Lung (tissue), 12 donors: ENCODE data around the gene SLC26A11. TPM values are rescaled to one million over a fixed set of nuclear protein-coding genes. Genes with fewer than 3 reads are reported as not detected.

Experiments
- ATAC-seq: fragments of 200-7000 bp; cut with Tn5 transposase; one replicate; pipeline ENCODE4 v1.9.1; 2020; ENCODE audit warnings: moderate number of reproducible peaks; ENCODE audit not compliant: insufficient read depth, low FRiP score
- DNase-seq, 3 donors: peaks; one replicate each; pipeline ENCODE4 v3.0.0-alpha.2; 2013 to 2017
- H3K27ac ChIP-seq, 2 donors: one replicate each; pipeline ENCODE4 v1.5.1; 2013; ENCODE audit warnings: mild to moderate bottlenecking in 2 of 2, moderate library complexity in 2 of 2, control low read depth in 1 of 2, inconsistent platforms in 1 of 2, low read depth in 1 of 2, low read length in 1 of 2
- H3K27me3 ChIP-seq, 3 donors: one replicate each; pipeline ENCODE4 v1.5.1; 2013; ENCODE audit warnings: low read length in 2 of 3; ENCODE audit not compliant: control insufficient read depth in 3 of 3, insufficient read depth in 3 of 3
- H3K36me3 ChIP-seq, 4 donors: one replicate each; pipeline ENCODE4 v1.5.1; 2013; ENCODE audit warnings: low read length in 4 of 4, mild to moderate bottlenecking in 1 of 4, moderate library complexity in 1 of 4; ENCODE audit not compliant: control insufficient read depth in 4 of 4, insufficient read depth in 4 of 4
- H3K4me1 ChIP-seq, 5 donors: one replicate each; pipeline ENCODE4 v1.5.1; 2013; ENCODE audit warnings: low read length in 5 of 5, mild to moderate bottlenecking in 2 of 5, moderate library complexity in 1 of 5; ENCODE audit not compliant: control insufficient read depth in 5 of 5, insufficient read depth in 5 of 5
- H3K4me3 ChIP-seq: one replicate; pipeline ENCODE4 v1.5.1; 2013; ENCODE audit warnings: mild to moderate bottlenecking, control low read depth, moderate library complexity
- H3K9ac ChIP-seq, 2 donors: one replicate each; pipeline ENCODE4 v1.5.1; 2013; ENCODE audit warnings: low read length in 2 of 2, control low read depth in 1 of 2; ENCODE audit not compliant: insufficient read depth in 1 of 2
- H3K9me3 ChIP-seq, 4 donors: one replicate each; pipeline ENCODE4 v1.5.1; 2013; ENCODE audit warnings: low read length in 3 of 4, mild to moderate bottlenecking in 1 of 4, moderate library complexity in 1 of 4; ENCODE audit not compliant: control insufficient read depth in 4 of 4, insufficient read depth in 3 of 4
- WGBS, 2 donors: extraction: QIAGEN DNeasy Blood & Tissue Kit; methylation state at CpG; one replicate each; pipeline ENCODE4 v1.1.7; 2013; 5-methylcytosine and 5-hydroxymethylcytosine counted together
- polyA plus RNA-seq, 2 donors: library from polyadenylated mRNA; stranded (reverse); fragments of 200-250 nt; gene quantifications; one replicate each; pipeline ENCODE4 v1.2.1, GENCODE V29; 2013
- total RNA-seq, 2 donors: library from RNA; depleted of rRNA in 1 of 2; stranded (reverse); fragments of >200 nt in 1 of 2; gene quantifications; one replicate each; pipeline ENCODE4 v1.2.1, GENCODE V29; 2014 to 2021
- TF ChIP-seq, protein P1 (sequence below): IDR thresholded peaks from 2 replicates; pipeline ENCODE4 v1.5.1; 2012; ENCODE audit warnings: mild to moderate bottlenecking; ENCODE audit errors: control extremely low read depth, extremely low read depth
- donor health status: control.
- donor health status: control.
- donor health status: Bipolar disorder and iron deficiency.
- donor health status: healthy.
- donor health status: DM: yes; HTN: yes; CAD: no.

SLC26A11 gene
- total and polyA plus RNA-seq, 4 donors, result 25.0 to 37.0 (median 31.0) TPM

DNA sequence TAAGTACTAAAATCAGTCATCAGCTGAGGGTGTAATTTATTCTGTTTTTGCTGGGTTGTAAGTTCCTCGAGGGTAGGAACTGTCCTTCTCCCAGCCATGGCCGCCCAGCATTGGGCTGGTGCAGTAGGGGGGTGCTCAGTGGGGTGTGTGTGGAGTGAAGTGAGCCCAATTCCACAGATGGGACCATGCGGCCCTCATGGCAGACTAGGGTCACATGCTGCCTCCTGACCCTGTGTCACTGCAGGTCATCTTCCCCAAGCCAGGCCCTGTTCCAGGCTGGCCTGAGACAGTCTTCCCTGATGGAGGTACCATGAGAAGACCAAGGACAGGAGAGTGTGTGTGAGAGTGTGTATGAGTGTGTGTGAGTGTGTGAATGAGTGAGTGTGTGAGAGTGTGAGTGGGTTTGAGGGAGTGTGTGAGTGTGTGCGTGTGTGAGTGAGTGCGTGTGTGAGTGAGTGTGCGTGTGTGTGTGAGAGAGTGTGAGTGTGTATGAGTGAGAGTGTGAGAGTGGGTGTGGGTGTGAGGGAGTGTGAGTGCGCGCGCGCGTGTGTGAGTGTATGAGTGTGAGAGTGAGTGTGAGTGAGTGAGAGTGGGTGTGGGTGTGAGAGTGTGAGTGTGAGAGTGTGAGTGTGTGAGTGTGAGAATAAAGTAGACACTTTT lies 3.7 kb downstream of the SLC26A11 start:
- DNase-seq (no peak), ATAC-seq (no peak)
- H3K9ac ChIP-seq, result no peak overlapping the region
- no peaks in the 10 kb centered on the region for H3K27me3 ChIP-seq
- H3K4me3 ChIP-seq, result no peak overlapping the region
- H3K36me3 ChIP-seq, result peaks cover 0 to 13% (median 6%) of the 10 kb centered on the region in 4 donors
- no peaks in the 10 kb centered on the region for H3K9me3 ChIP-seq
- peaks cover 0 to 16% (median 5%) of the 10 kb centered on the region in 5 donors for H3K4me1 ChIP-seq
- WGBS, 2 donors, result 85 to 98% methylated on average over 11 of the region's 11 CpGs
- no peak overlapping the region for H3K27ac ChIP-seq
- TF ChIP-seq, protein P1, sequence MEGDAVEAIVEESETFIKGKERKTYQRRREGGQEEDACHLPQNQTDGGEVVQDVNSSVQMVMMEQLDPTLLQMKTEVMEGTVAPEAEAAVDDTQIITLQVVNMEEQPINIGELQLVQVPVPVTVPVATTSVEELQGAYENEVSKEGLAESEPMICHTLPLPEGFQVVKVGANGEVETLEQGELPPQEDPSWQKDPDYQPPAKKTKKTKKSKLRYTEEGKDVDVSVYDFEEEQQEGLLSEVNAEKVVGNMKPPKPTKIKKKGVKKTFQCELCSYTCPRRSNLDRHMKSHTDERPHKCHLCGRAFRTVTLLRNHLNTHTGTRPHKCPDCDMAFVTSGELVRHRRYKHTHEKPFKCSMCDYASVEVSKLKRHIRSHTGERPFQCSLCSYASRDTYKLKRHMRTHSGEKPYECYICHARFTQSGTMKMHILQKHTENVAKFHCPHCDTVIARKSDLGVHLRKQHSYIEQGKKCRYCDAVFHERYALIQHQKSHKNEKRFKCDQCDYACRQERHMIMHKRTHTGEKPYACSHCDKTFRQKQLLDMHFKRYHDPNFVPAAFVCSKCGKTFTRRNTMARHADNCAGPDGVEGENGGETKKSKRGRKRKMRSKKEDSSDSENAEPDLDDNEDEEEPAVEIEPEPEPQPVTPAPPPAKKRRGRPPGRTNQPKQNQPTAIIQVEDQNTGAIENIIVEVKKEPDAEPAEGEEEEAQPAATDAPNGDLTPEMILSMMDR, result no peak

DNA sequence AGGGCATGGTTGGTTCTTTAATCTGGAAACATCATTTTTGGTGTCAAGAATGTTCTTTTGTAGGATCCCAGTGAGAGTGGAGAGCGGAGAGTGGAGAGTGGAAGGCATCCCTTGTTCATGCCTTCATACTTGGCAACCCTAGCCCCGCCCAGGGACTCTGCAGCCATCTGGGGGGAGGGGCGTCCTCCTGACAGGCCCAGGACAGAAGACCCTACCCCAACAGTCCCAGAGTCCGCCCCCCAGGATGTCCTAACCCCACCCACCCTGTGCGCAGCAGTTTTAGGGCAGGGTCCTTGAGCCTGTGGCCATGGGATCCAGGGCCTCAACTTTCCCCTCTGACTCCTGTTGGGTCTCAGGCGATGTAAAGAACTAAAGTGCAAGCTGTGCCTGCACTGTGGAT lies 4.5 kb downstream of the SLC26A11 start:
- H3K9ac ChIP-seq, result no peak overlapping the region
- WGBS, 2 donors, result 90 to 95% methylated on average over 6 of the region's 6 CpGs
- DNase-seq, result no peak
- H3K27me3 ChIP-seq, result no peaks in the 10 kb centered on the region
- peaks cover 0 to 15% (median 6%) of the 10 kb centered on the region in 4 donors for H3K36me3 ChIP-seq
- no peak overlapping the region for H3K27ac ChIP-seq
- TF ChIP-seq, protein P1, result no peak
- no peak overlapping the region for H3K4me3 ChIP-seq
- H3K4me1 ChIP-seq, result peaks cover 0 to 11% (median 5%) of the 10 kb centered on the region in 5 donors
- H3K9me3 ChIP-seq, result no peaks in the 10 kb centered on the region
- ATAC-seq, result no peak

DNA sequence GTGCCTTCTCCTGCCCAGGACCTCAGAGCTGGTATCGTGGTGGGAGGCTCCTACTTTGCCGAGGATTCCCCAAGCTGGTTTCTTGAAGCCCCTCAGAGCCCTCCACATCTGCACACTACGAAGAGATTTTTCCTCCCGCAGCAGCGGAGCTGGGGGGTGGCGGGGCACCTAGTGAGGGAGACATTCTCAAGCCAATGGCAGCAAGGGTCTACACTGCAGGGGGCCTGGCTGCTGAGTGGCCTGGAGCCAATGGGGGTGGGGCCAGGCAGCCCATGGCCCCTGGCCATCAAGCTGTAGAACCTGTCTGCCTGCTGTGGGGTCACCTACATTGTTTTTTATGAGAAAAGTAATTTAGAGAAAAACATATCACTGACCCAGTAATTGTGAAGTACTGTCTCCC lies 5.0 kb downstream of the SLC26A11 start:
- no peaks in the 10 kb centered on the region for H3K27me3 ChIP-seq
- H3K27ac ChIP-seq, result no peak overlapping the region
- DNase-seq (no peak), ATAC-seq (no peak)
- TF ChIP-seq, protein P1, result no peak
- H3K36me3 ChIP-seq, result peaks cover 0 to 15% (median 7%) of the 10 kb centered on the region in 4 donors
- H3K4me3 ChIP-seq, result no peak overlapping the region
- peaks cover 0 to 9% (median 5%) of the 10 kb centered on the region in 5 donors for H3K4me1 ChIP-seq
- H3K9ac ChIP-seq, result no peak overlapping the region
- 91 to 96% methylated on average over 6 of the region's 6 CpGs for WGBS, 2 donors
- H3K9me3 ChIP-seq, result no peaks in the 10 kb centered on the region
